ENCODE measurements around the gene MSRB2.

GRCh38 chr10:23151071-23151470 is 55.7 kb downstream of the MSRB2 start:
- TF ChIP-seq TAF1 (IDR thresholded peaks at IDR 0.05; ENCODE audit: borderline replicate concordance, low read depth, low read length) = no peak
- TF ChIP-seq POLR2A (IDR thresholded peaks at IDR 0.05; ENCODE audit: low read depth, low read length) = no peak
- no peak for TF ChIP-seq POLR2AphosphoS5 (IDR thresholded peaks at IDR 0.05; ENCODE audit: low read depth, low read length)
